Spleen (tissue), 11 donors: ENCODE data around the gene PXDN. TPM values are rescaled to one million over a fixed set of nuclear protein-coding genes. Genes with fewer than 3 reads are reported as not detected.

Experiments used
- DNase-seq: peaks from one replicate; pipeline ENCODE4 v3.0.0-alpha.2; 2020
- H3K27ac ChIP-seq, 8 donors: fragments of 200-600 bp; sonication (generic) in 7 of 8; 1 replicate in 4 of 8; 2 replicates in 4 of 8; pipeline versions ENCODE4 v1.5.0 to v1.8.0; 2016 to 2021; ENCODE audit warnings: inconsistent platforms in 4 of 8, mild to moderate bottlenecking in 4 of 8, moderate library complexity in 1 of 8
- H3K27me3 ChIP-seq, 7 donors: fragments of 200-600 bp; sonication (generic) in 6 of 7; replicated peaks in 1 of 7; 1 replicate in 4 of 7; 2 replicates in 3 of 7; pipeline versions ENCODE4 v1.5.0 to v1.8.0; 2016 to 2021; ENCODE audit warnings: inconsistent platforms in 3 of 7, mild to moderate bottlenecking in 1 of 7
- H3K36me3 ChIP-seq, 6 donors: fragments of 200-600 bp; sonication (generic) in 5 of 6; 1 replicate in 4 of 6; 2 replicates in 2 of 6; pipeline versions ENCODE4 v1.5.0 to v1.8.0; 2016 to 2021; ENCODE audit warnings: inconsistent platforms in 2 of 6
- H3K4me1 ChIP-seq, 6 donors: fragments of 200-600 bp; sonication (generic) in 5 of 6; 1 replicate in 3 of 6; 2 replicates in 3 of 6; pipeline versions ENCODE4 v1.5.0 to v1.8.0; 2016 to 2021; ENCODE audit warnings: inconsistent platforms in 3 of 6
- H3K4me3 ChIP-seq, 8 donors: fragments of 200-600 bp; sonication (generic) in 7 of 8; 1 replicate in 4 of 8; 2 replicates in 4 of 8; pipeline versions ENCODE4 v1.5.0 to v1.8.0; 2016 to 2021; ENCODE audit warnings: inconsistent platforms in 4 of 8, mild to moderate bottlenecking in 4 of 8, moderate library complexity in 2 of 8
- H3K9me3 ChIP-seq, 8 donors: fragments of 200-600 bp; sonication (generic) in 7 of 8; 1 replicate in 4 of 8; 2 replicates in 4 of 8; pipeline versions ENCODE4 v1.5.0 to v1.8.0; 2016 to 2021; ENCODE audit warnings: inconsistent platforms in 4 of 8
- POLR2A ChIP-seq, 3 donors: fragments of 450-650 bp; IDR thresholded peaks; one replicate each; pipeline ENCODE4 v1.5.1; 2017; ENCODE audit warnings: antibody characterized with exemption in 3 of 3, mild to moderate bottlenecking in 1 of 3
- POLR2AphosphoS5 ChIP-seq, 3 donors: sonication (generic); formaldehyde crosslinking; IDR thresholded peaks; one replicate each; pipeline ENCODE4 v1.5.1; 2017; ENCODE audit warnings: antibody characterized with exemption in 3 of 3
- WGBS, 5 donors: extraction: QIAGEN DNeasy Blood & Tissue Kit in 3 of 5; methylation state at CpG; one replicate each; pipeline versions ENCODE4 v1.1.5 to v1.1.7; 2013 to 2018; 5-methylcytosine and 5-hydroxymethylcytosine counted together
- intact Hi-C: fragments of 100-400 bp; cut with DNase I; formaldehyde crosslinking; loops from one replicate; pipeline ENCODE4 v1.15.0; 2023; ENCODE audit warnings: low total_unique reads
- polyA plus RNA-seq, 3 donors: library from polyadenylated mRNA; stranded (reverse); fragments of 200-250 nt; gene quantifications; one replicate each; pipeline ENCODE4 v1.2.1, GENCODE V29; 2013
- total RNA-seq, 7 donors: library from RNA; depleted of rRNA in 3 of 7; stranded (reverse); fragments of >200 nt in 3 of 7; fragmentation: NEBNext Ultra II Directional in 4 of 7; extraction: Animal tissue kit (Norgen Biotek cat#: 25700) in 4 of 7; gene quantifications; one replicate each; pipeline versions ENCODE4 v1.1.0 to v1.2.1, GENCODE V29; 2016 to 2021
- TF ChIP-seq, protein P1 (sequence below), 11 experiments: fragments of 200-600 bp in 7 of 11; fragments of 450-650 bp in 4 of 11; sonication (generic) in 4 of 11; IDR thresholded peaks in 8 of 11; conservative IDR thresholded peaks in 3 of 11; 1 replicate in 7 of 11; 2 replicates in 4 of 11; pipeline versions ENCODE4 v1.4.0 to v1.8.0; 2016 to 2021; ENCODE audit warnings: antibody characterized with exemption in 11 of 11, inconsistent platforms in 4 of 11, mild to moderate bottlenecking in 1 of 11
- donor health status: healthy with polysubstance abuse.
- donor health status: DM: no; HTN: no; CAD: no; lungs with moderate emphysema.
- donor health status: DM: no; HTN: no; CAD: no.
- donor health status: Bipolar disorder and iron deficiency.
- donor health status: healthy.
- donor health status: DM: no; HTN: no; CAD: no.
- donor health status: DM: yes; HTN: yes; CAD: no.

PXDN gene
- total and polyA plus RNA-seq, 10 donors = 1.9 to 49.3 (median 30.8) TPM

- no peaks in the 10 kb centered on the region for H3K4me1 ChIP-seq
- TF ChIP-seq POLR2AphosphoS5 (IDR thresholded peaks at IDR 0.05) = no peak
- TF ChIP-seq, protein P1, sequence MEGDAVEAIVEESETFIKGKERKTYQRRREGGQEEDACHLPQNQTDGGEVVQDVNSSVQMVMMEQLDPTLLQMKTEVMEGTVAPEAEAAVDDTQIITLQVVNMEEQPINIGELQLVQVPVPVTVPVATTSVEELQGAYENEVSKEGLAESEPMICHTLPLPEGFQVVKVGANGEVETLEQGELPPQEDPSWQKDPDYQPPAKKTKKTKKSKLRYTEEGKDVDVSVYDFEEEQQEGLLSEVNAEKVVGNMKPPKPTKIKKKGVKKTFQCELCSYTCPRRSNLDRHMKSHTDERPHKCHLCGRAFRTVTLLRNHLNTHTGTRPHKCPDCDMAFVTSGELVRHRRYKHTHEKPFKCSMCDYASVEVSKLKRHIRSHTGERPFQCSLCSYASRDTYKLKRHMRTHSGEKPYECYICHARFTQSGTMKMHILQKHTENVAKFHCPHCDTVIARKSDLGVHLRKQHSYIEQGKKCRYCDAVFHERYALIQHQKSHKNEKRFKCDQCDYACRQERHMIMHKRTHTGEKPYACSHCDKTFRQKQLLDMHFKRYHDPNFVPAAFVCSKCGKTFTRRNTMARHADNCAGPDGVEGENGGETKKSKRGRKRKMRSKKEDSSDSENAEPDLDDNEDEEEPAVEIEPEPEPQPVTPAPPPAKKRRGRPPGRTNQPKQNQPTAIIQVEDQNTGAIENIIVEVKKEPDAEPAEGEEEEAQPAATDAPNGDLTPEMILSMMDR (IDR thresholded peaks at IDR 0.05 in 8 of 11, conservative IDR thresholded peaks at IDR 0.05 in 3 of 11) = no peak
- TF ChIP-seq POLR2A (IDR thresholded peaks at IDR 0.05) = no peak
- no peak for DNase-seq
- no peak overlapping the region for H3K4me3 ChIP-seq
- peaks cover 0 to 76% (median 2%) of the 10 kb centered on the region in 6 donors for H3K36me3 ChIP-seq
- H3K27ac ChIP-seq = no peak overlapping the region
- intact Hi-C loops = no loop called here
- H3K9me3 ChIP-seq = no peaks in the 10 kb centered on the region
- H3K27me3 ChIP-seq = no peaks in the 10 kb centered on the region
- WGBS, 5 donors = 87 to 95% (median 88%) methylated on average over 17 to 18 of the region's 18 CpGs
These were observed 69.4 kb downstream of the PXDN start for GRCh38 chr2:1674766-1675397.

- Histone ChIP-seq H3K4me1 (no peaks in the 10 kb centered on the region), H3K36me3 (peaks cover 0 to 70% (median 2%) of the 10 kb centered on the region in 6 donors), H3K27ac (no peak overlapping the region), H3K4me3 (no peak overlapping the region), H3K9me3 (no peaks in the 10 kb centered on the region), H3K27me3 (no peaks in the 10 kb centered on the region)
- TF ChIP-seq, protein P1 (IDR thresholded peaks at IDR 0.05 in 8 of 11, conservative IDR thresholded peaks at IDR 0.05 in 3 of 11) = no peak
- TF ChIP-seq POLR2A (IDR thresholded peaks at IDR 0.05) (no peak), POLR2AphosphoS5 (IDR thresholded peaks at IDR 0.05) (no peak)
- intact Hi-C loops = no loop called here
- DNase-seq = no peak
- 81 to 92% (median 89%) methylated on average over 9 of the region's 9 CpGs for WGBS, 5 donors
These were observed 70.0 kb downstream of the PXDN start for GRCh38 chr2:1674276-1674675.

DNA sequence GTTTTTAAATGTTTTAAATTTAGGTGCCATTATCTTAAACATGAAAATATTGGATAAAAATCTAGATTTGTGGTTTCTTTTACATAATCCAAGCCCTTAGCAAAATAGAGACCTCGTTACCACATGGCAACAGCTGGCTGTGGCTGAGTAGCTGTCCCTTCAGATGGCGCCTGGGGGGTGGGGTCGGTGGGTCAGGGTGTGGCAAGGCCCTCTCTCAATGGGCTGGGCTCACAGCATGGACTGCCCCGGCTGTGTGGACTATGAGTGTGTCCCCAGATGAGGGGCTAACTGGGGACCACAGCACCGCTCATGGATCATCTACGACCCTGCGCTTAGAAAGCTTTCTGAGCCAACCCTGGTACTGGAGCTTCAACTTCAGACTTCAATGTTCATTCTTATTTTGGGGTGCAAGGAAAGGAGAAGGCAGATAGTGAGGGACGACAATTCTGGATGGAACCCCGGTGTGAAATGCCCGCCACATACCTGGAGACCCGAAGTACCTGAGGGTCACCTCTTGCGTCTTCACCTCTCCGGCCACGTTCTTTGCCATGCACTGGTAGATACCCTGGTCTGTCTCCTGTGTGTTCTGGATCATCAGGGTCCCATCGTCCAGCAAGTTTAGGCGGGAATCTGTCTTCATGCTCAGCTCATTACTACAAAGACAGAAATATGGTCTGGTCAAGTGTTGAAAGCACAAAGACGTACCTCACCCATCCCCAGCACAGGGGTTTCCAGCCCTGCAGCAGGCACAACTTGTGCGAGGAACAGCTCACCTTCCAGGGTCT lies 71.0 kb downstream of the PXDN start:
- intact Hi-C loops = no loop called here
- WGBS, 5 donors = 88 to 93% (median 89%) methylated on average over 18 of the region's 18 CpGs

More for the DNA sequence above, 71.0 kb downstream of the PXDN start:
- no peak for TF ChIP-seq POLR2A (IDR thresholded peaks at IDR 0.05)
- TF ChIP-seq, protein P1 (IDR thresholded peaks at IDR 0.05 in 8 of 11, conservative IDR thresholded peaks at IDR 0.05 in 3 of 11) = no peak
- no peak for TF ChIP-seq POLR2AphosphoS5 (IDR thresholded peaks at IDR 0.05)
- DNase-seq = no peak
- Histone ChIP-seq H3K27ac (no peak overlapping the region), H3K27me3 (no peaks in the 10 kb centered on the region), H3K4me3 (no peak overlapping the region), H3K36me3 (peaks cover 0 to 61% (median 2%) of the 10 kb centered on the region in 6 donors), H3K4me1 (no peaks in the 10 kb centered on the region), H3K9me3 (no peaks in the 10 kb centered on the region)
